GM18858 (cell line): ENCODE measurements around the gene HIP1.
"Not testable (repeated sequence)": the region's sequence is repeated elsewhere in the genome, so short reads cannot be mapped to it uniquely, and the experiment has no call there.

Source experiments
- ATAC-seq: cut with Tn5 transposase; IDR thresholded peaks from one replicate; pipeline ENCODE4 v1.9.1; 2021; ENCODE audit not compliant: unreplicated experiment

The HIP1 gene

GRCh38 chr7:75739796-75740672, 1.3 kb upstream of the HIP1 start:
- no peak for ATAC-seq

- ATAC-seq = peak; percentile 84
Measured at GRCh38 chr7:75738975-75739795, 444 bp upstream of the HIP1 start.

- ATAC-seq = no peak
Measured at GRCh38 chr7:75737856-75738603, 711 bp downstream of the HIP1 start.

GRCh38 chr7:75735581-75736350, 3.0 kb downstream of the HIP1 start:
- no peak for ATAC-seq

- ATAC-seq = no peak
Measured at GRCh38 chr7:75734586-75735458, 3.9 kb downstream of the HIP1 start.

- no peak for ATAC-seq
Measured at GRCh38 chr7:75732764-75733630, 5.7 kb downstream of the HIP1 start.

- no peak for ATAC-seq
Measured at GRCh38 chr7:75732016-75732521, 6.7 kb downstream of the HIP1 start.

- ATAC-seq = no peak
Measured at GRCh38 chr7:75729851-75730274, 8.9 kb downstream of the HIP1 start.

GRCh38 chr7:75727881-75728593, 10.7 kb downstream of the HIP1 start:
- ATAC-seq = no peak

- ATAC-seq = not testable (repeated sequence)
Measured at GRCh38 chr7:75727351-75727750, 11.4 kb downstream of the HIP1 start.

- no peak for ATAC-seq
Measured at GRCh38 chr7:75725306-75725705, 13.4 kb downstream of the HIP1 start.

- no peak for ATAC-seq
Measured at GRCh38 chr7:75723444-75723843, 15.3 kb downstream of the HIP1 start.

- no peak for ATAC-seq
Measured at GRCh38 chr7:75722373-75722772, 16.4 kb downstream of the HIP1 start.

- not testable (repeated sequence) for ATAC-seq
Measured at GRCh38 chr7:75721922-75722321, 16.8 kb downstream of the HIP1 start.

GRCh38 chr7:75721426-75721825, 17.3 kb downstream of the HIP1 start:
- no peak for ATAC-seq

- ATAC-seq = no peak
Measured at GRCh38 chr7:75719626-75720025, 19.1 kb downstream of the HIP1 start.

- ATAC-seq = no peak
Measured at GRCh38 chr7:75718390-75719031, 20.2 kb downstream of the HIP1 start.
